K562 (cell line): ENCODE results near the gene INCENP. TPM values are rescaled to one million over a fixed set of nuclear protein-coding genes. Genes with fewer than 3 reads are reported as not detected.

Source experiments
- CREB1 ChIP-seq, 2 experiments: sonication (generic) in 1 of 2; formaldehyde crosslinking in 1 of 2; IDR thresholded peaks; 2 replicates each; pipeline versions ENCODE4 v1.6.1 to v1.8.0; 2012 to 2022; ENCODE audit warnings: inconsistent platforms in 1 of 2, mild to moderate bottlenecking in 1 of 2, missing genetic modification reagents in 1 of 2, moderate library complexity in 1 of 2
- CSDE1 ChIP-seq, 2 experiments: fragments of 450-650 bp; IDR thresholded peaks; 2 replicates each; pipeline ENCODE4 v1.6.1; 2016; ENCODE audit warnings: mild to moderate bottlenecking in 1 of 2
- ETV5 ChIP-seq: sonication (generic); formaldehyde crosslinking; IDR thresholded peaks from 2 replicates; pipeline ENCODE4 v1.4.0; 2020; ENCODE audit warnings: low read depth, mild to moderate bottlenecking, missing genetic modification reagents
- FOXM1 ChIP-seq, 2 experiments: fragments of 450-650 bp in 1 of 2; sonication (generic) in 1 of 2; formaldehyde crosslinking in 1 of 2; IDR thresholded peaks; 2 replicates each; pipeline versions ENCODE4 v1.6.1 to v1.9.0; 2017 to 2022; ENCODE audit warnings: low read depth in 2 of 2, mild to moderate bottlenecking in 2 of 2, missing genetic modification reagents in 1 of 2, moderate library complexity in 1 of 2
- GABPB1 ChIP-seq: sonication (generic); formaldehyde crosslinking; IDR thresholded peaks from 2 replicates; pipeline ENCODE4 v1.8.0; 2022; ENCODE audit warnings: mild to moderate bottlenecking, missing genetic modification reagents
- KDM5B ChIP-seq: fragments of 200-600 bp; sonication (generic); IDR thresholded peaks from 2 replicates; pipeline ENCODE4 v1.6.1; 2012; ENCODE audit warnings: low read depth, mild to moderate bottlenecking, moderate library complexity, low read length, control low read depth, inconsistent platforms; ENCODE audit not compliant: insufficient replicate concordance
- KLF1 ChIP-seq: fragments of 450-650 bp; IDR thresholded peaks from 2 replicates; pipeline ENCODE4 v1.6.1; 2016; ENCODE audit warnings: missing genetic modification characterization, missing compliant biosample characterization
- POLR2G ChIP-seq: fragments of 200-400 bp; formaldehyde crosslinking; IDR thresholded peaks from 2 replicates; pipeline ENCODE4 v1.6.1; 2017; ENCODE audit warnings: low read depth, mild to moderate bottlenecking, antibody characterized with exemption, low read length, moderate library complexity
- RBM22 ChIP-seq: fragments of 200-400 bp; formaldehyde crosslinking; IDR thresholded peaks from 2 replicates; pipeline ENCODE4 v1.6.1; 2018; ENCODE audit warnings: low read length, low read depth; ENCODE audit not compliant: poor library complexity, severe bottlenecking
- RNF2 ChIP-seq: sonication (generic); IDR thresholded peaks from 2 replicates; pipeline ENCODE4 v1.6.1; 2016
- TAF9B ChIP-seq: fragments of 450-650 bp; IDR thresholded peaks from 2 replicates; pipeline ENCODE4 v1.6.1; 2018; ENCODE audit warnings: mild to moderate bottlenecking; ENCODE audit not compliant: partially characterized antibody
- TEAD1 ChIP-seq, 2 experiments: fragments of 450-650 bp in 1 of 2; sonication (generic) in 1 of 2; formaldehyde crosslinking; IDR thresholded peaks; 2 replicates each; pipeline versions ENCODE4 v1.4.0 to v1.8.0; 2020 to 2022; ENCODE audit warnings: mild to moderate bottlenecking in 2 of 2, missing genetic modification reagents in 1 of 2
- ZNF609 ChIP-seq: sonication (generic); formaldehyde crosslinking; IDR thresholded peaks from 2 replicates; pipeline ENCODE4 v1.8.1; 2023; ENCODE audit warnings: missing genetic modification reagents, mild to moderate bottlenecking, borderline replicate concordance
- ZNF717 ChIP-seq: fragments of 250-450 bp; sonication (Bioruptor Pico); IDR thresholded peaks from 2 replicates; pipeline ENCODE4 v1.5.0; 2021
- polyA plus RNA-seq, 8 experiments: library from polyadenylated mRNA; depleted of rRNA in 4 of 8; stranded (reverse) in 5 of 8; unstranded in 3 of 8; fragments of >200 nt; fragmentation: Nextera tagmentation in 2 of 8; fragmentation: Illumina TruSeq in 1 of 8; extraction: Ambion mirVana in 2 of 8; extraction: Trizol in 1 of 8; gene quantifications; 2 replicates each; pipeline versions ENCODE4 v1.2.1 to v1.2.3, GENCODE V29; 2011 to 2014; ENCODE audit warnings: inconsistent platforms in 1 of 8, missing spikeins in 1 of 8
- total RNA-seq, 7 experiments: library from RNA; depleted of rRNA in 6 of 7; stranded (reverse); fragments of >200 nt in 6 of 7; fragmentation: Illumina TruSeq in 2 of 7; extraction: Trizol in 2 of 7; gene quantifications; 2 replicates each; pipeline versions ENCODE4 v1.2.1 to v1.2.3, GENCODE V29; 2011 to 2021; ENCODE audit warnings: low replicate concordance in 1 of 7

The INCENP gene
- total and polyA plus RNA-seq, 9 of the 15 experiments (the other 6 are each of a cell fraction or from before 2014, with no cell fraction given) = 1.1 to 97.9 (median 28.2) TPM

GRCh38 chr11:62124186-62125113, 639 bp downstream of the INCENP start (continued):
- peak; percentile 78; the same call in 1 of the 2 replicates for TF ChIP-seq ZNF609
- peak; percentile 47 for TF ChIP-seq TAF9B
- TF ChIP-seq CSDE1 (IDR thresholded peaks at IDR 0.05) = no peak
- 0 out of 2 replicates have a peak, but pooled peaks have one; percentile 61 for TF ChIP-seq ZNF717 (CRISPR knock-in tag)
- no peak for TF ChIP-seq RNF2
- TF ChIP-seq CREB1 (IDR thresholded peaks at IDR 0.05) = peak; percentile 3; the same call in 1 of the 2 replicates
- TF ChIP-seq CREB1 (CRISPR knock-in tag; IDR thresholded peaks at IDR 0.05) = no peak
- peak; percentile 31 for TF ChIP-seq KDM5B
- peak; percentile 25 for TF ChIP-seq GABPB1 (CRISPR knock-in tag)
- no peak for TF ChIP-seq KLF1 (tag)
- peak; percentile 24 for TF ChIP-seq RBM22
- no peak for TF ChIP-seq FOXM1 (IDR thresholded peaks at IDR 0.05; ENCODE audit: low read depth)
- TF ChIP-seq FOXM1 (CRISPR knock-in tag; IDR thresholded peaks at IDR 0.05; ENCODE audit: low read depth) = peak; percentile 33; the same call in 1 of the 2 replicates
- TF ChIP-seq ETV5 (CRISPR knock-in tag) = peak; percentile 40; the same call in 1 of the 2 replicates
- peak; percentile 0 to 75; a peak in 2 of 4 replicates for TF ChIP-seq TEAD1 (CRISPR knock-in tag; IDR thresholded peaks at IDR 0.05)
- TF ChIP-seq POLR2G = peak; percentile 58
